K562 (cell line): ENCODE measurements around the gene LMX1B.

Source experiments
- EP300 ChIP-seq: IDR thresholded peaks from 2 replicates; pipeline ENCODE4 v1.6.1; 2012; ENCODE audit warnings: low read length, improper control_type of control experiment
- MAZ ChIP-seq, 2 experiments: fragments of 450-650 bp in 1 of 2; sonication (generic) in 1 of 2; formaldehyde crosslinking; IDR thresholded peaks in 1 of 2; conservative IDR thresholded peaks in 1 of 2; 2 replicates each; pipeline versions ENCODE4 v1.4.0 to v1.5.0; 2020; ENCODE audit warnings: mild to moderate bottlenecking in 1 of 2, missing genetic modification reagents in 1 of 2
- MTF1 ChIP-seq: fragments of 250-450 bp; sonication (Bioruptor Pico); IDR thresholded peaks from 2 replicates; pipeline ENCODE4 v1.9.0; 2021; ENCODE audit warnings: moderate library complexity, mild to moderate bottlenecking, inconsistent platforms, borderline replicate concordance
- PHF8 ChIP-seq: fragments of 200-600 bp; sonication (generic); IDR thresholded peaks from 2 replicates; pipeline ENCODE4 v1.6.1; 2012; ENCODE audit warnings: mixed run types, mild to moderate bottlenecking, inconsistent platforms, low read length, moderate library complexity, borderline replicate concordance
- RBM39 ChIP-seq: fragments of 200-400 bp; formaldehyde crosslinking; optimal IDR thresholded peaks from 2 replicates; pipeline ENCODE3; 2018; ENCODE audit warnings: low read depth, low read length
- TAF1 ChIP-seq: IDR thresholded peaks from 2 replicates; pipeline ENCODE4 v1.6.1; 2011; ENCODE audit warnings: mild to moderate bottlenecking, low read length, moderate library complexity; ENCODE audit not compliant: insufficient read depth, control insufficient read depth, severe bottlenecking; ENCODE audit errors: extremely low read depth
- ZNF274 ChIP-seq: IDR thresholded peaks from 2 replicates; pipeline ENCODE4 v1.6.1; 2011; ENCODE audit warnings: low read depth, mild to moderate bottlenecking, low read length, moderate library complexity, borderline replicate concordance
- TF ChIP-seq, protein P1 (sequence below), 2 experiments: IDR thresholded peaks; 2 replicates each; pipeline ENCODE4 v1.6.1; 2012; ENCODE audit warnings: improper control_type of control experiment in 2 of 2, low read depth in 2 of 2, low read length in 2 of 2, borderline replicate concordance in 1 of 2
- TF ChIP-seq, protein P2 (sequence below): sonication (generic); formaldehyde crosslinking; IDR thresholded peaks from 2 replicates; pipeline ENCODE4 v1.9.0; 2022; ENCODE audit warnings: mild to moderate bottlenecking, missing genetic modification reagents
- TF ChIP-seq, protein P3 (sequence below), 2 experiments: fragments of 450-650 bp; formaldehyde crosslinking in 1 of 2; IDR thresholded peaks; 2 replicates each; pipeline versions ENCODE4 v1.4.0 to v1.6.1; 2014 to 2020; ENCODE audit warnings: mild to moderate bottlenecking in 2 of 2, borderline replicate concordance in 1 of 2, low read depth in 1 of 2
- TF ChIP-seq, protein P4 (sequence below), 3 experiments: IDR thresholded peaks in 2 of 3; conservative IDR thresholded peaks in 1 of 3; 2 replicates each; pipeline ENCODE4 v1.5.1; 2011 to 2012; ENCODE audit warnings: low read length in 3 of 3, mild to moderate bottlenecking in 3 of 3, control low read depth in 2 of 3, improper control_type of control experiment in 1 of 3, inconsistent platforms in 1 of 3, low read depth in 1 of 3, mixed read lengths in 1 of 3, moderate library complexity in 1 of 3; ENCODE audit not compliant: insufficient read depth in 2 of 3
- TF ChIP-seq, protein P5 (sequence below): fragments of 450-650 bp; IDR thresholded peaks from 2 replicates; pipeline ENCODE4 v1.6.1; 2016; ENCODE audit warnings: antibody characterized with exemption

DNA sequence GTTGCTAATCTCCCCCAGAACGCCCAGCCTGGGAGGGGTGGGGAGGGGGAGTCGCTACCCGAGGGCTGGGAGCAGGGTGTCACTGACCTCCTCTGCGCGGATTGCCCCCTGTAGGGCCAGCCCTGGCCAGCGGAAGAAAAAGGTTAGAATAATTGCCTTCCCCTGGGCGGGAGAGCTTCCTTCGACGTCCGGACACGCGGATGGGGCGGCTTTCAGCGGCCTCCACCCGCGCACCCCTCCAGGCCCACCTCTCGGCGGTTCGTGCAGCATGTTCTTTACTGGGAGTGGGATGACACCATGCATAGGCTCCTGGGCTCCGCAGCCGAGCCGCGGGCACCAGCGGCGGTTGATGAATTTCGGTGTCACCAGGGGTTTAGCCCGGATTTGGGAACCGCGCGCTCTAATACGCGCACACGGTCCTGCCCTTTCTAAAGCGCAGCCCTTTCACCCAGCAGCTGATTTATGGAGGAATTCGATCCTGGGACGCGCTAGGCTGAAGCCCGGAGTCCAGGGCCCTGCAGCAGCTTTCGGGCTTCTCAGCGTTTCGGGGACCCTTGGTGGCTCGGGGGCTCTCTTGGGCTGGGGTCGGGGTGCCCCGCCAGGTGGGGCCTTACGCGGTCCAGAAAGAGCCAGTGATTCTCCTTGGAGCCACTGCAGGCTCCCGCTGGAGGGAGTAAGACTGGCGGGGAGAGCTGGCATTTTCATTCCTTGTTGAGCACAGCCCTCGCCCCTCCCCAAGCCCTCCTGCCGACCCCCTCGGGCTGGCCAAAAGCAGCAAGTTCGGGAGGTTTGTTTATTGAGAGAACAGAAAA, 10.1 kb downstream of the LMX1B start:
- TF ChIP-seq, protein P1, sequence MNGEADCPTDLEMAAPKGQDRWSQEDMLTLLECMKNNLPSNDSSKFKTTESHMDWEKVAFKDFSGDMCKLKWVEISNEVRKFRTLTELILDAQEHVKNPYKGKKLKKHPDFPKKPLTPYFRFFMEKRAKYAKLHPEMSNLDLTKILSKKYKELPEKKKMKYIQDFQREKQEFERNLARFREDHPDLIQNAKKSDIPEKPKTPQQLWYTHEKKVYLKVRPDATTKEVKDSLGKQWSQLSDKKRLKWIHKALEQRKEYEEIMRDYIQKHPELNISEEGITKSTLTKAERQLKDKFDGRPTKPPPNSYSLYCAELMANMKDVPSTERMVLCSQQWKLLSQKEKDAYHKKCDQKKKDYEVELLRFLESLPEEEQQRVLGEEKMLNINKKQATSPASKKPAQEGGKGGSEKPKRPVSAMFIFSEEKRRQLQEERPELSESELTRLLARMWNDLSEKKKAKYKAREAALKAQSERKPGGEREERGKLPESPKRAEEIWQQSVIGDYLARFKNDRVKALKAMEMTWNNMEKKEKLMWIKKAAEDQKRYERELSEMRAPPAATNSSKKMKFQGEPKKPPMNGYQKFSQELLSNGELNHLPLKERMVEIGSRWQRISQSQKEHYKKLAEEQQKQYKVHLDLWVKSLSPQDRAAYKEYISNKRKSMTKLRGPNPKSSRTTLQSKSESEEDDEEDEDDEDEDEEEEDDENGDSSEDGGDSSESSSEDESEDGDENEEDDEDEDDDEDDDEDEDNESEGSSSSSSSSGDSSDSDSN (IDR thresholded peaks at IDR 0.05; ENCODE audit: borderline replicate concordance in 1 of 2, low read depth in 2 of 2, low read length in 2 of 2), result no peak
- TF ChIP-seq TAF1 (no peak), ZNF274 (no peak), PHF8 (no peak), MAZ (CRISPR knock-in tag; conservative IDR thresholded peaks at IDR 0.05 in 1 of 2, IDR thresholded peaks at IDR 0.05 in 1 of 2) (no peak), RBM39 (no peak), MTF1 (CRISPR knock-in tag) (no peak), EP300 (no peak)
- TF ChIP-seq, protein P2, sequence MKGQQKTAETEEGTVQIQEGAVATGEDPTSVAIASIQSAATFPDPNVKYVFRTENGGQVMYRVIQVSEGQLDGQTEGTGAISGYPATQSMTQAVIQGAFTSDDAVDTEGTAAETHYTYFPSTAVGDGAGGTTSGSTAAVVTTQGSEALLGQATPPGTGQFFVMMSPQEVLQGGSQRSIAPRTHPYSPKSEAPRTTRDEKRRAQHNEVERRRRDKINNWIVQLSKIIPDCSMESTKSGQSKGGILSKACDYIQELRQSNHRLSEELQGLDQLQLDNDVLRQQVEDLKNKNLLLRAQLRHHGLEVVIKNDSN (CRISPR knock-in tag), result no peak
- TF ChIP-seq, protein P3, sequence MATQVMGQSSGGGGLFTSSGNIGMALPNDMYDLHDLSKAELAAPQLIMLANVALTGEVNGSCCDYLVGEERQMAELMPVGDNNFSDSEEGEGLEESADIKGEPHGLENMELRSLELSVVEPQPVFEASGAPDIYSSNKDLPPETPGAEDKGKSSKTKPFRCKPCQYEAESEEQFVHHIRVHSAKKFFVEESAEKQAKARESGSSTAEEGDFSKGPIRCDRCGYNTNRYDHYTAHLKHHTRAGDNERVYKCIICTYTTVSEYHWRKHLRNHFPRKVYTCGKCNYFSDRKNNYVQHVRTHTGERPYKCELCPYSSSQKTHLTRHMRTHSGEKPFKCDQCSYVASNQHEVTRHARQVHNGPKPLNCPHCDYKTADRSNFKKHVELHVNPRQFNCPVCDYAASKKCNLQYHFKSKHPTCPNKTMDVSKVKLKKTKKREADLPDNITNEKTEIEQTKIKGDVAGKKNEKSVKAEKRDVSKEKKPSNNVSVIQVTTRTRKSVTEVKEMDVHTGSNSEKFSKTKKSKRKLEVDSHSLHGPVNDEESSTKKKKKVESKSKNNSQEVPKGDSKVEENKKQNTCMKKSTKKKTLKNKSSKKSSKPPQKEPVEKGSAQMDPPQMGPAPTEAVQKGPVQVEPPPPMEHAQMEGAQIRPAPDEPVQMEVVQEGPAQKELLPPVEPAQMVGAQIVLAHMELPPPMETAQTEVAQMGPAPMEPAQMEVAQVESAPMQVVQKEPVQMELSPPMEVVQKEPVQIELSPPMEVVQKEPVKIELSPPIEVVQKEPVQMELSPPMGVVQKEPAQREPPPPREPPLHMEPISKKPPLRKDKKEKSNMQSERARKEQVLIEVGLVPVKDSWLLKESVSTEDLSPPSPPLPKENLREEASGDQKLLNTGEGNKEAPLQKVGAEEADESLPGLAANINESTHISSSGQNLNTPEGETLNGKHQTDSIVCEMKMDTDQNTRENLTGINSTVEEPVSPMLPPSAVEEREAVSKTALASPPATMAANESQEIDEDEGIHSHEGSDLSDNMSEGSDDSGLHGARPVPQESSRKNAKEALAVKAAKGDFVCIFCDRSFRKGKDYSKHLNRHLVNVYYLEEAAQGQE (IDR thresholded peaks at IDR 0.05; ENCODE audit: borderline replicate concordance), result no peak
- TF ChIP-seq, protein P3 (CRISPR knock-in tag; IDR thresholded peaks at IDR 0.05; ENCODE audit: low read depth), result no peak
- TF ChIP-seq, protein P4, sequence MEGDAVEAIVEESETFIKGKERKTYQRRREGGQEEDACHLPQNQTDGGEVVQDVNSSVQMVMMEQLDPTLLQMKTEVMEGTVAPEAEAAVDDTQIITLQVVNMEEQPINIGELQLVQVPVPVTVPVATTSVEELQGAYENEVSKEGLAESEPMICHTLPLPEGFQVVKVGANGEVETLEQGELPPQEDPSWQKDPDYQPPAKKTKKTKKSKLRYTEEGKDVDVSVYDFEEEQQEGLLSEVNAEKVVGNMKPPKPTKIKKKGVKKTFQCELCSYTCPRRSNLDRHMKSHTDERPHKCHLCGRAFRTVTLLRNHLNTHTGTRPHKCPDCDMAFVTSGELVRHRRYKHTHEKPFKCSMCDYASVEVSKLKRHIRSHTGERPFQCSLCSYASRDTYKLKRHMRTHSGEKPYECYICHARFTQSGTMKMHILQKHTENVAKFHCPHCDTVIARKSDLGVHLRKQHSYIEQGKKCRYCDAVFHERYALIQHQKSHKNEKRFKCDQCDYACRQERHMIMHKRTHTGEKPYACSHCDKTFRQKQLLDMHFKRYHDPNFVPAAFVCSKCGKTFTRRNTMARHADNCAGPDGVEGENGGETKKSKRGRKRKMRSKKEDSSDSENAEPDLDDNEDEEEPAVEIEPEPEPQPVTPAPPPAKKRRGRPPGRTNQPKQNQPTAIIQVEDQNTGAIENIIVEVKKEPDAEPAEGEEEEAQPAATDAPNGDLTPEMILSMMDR (IDR thresholded peaks at IDR 0.05 in 2 of 3, conservative IDR thresholded peaks at IDR 0.05 in 1 of 3; ENCODE audit: insufficient read depth in 2 of 3, low read depth in 1 of 3, low read length in 3 of 3), result no peak
- TF ChIP-seq, protein P5, sequence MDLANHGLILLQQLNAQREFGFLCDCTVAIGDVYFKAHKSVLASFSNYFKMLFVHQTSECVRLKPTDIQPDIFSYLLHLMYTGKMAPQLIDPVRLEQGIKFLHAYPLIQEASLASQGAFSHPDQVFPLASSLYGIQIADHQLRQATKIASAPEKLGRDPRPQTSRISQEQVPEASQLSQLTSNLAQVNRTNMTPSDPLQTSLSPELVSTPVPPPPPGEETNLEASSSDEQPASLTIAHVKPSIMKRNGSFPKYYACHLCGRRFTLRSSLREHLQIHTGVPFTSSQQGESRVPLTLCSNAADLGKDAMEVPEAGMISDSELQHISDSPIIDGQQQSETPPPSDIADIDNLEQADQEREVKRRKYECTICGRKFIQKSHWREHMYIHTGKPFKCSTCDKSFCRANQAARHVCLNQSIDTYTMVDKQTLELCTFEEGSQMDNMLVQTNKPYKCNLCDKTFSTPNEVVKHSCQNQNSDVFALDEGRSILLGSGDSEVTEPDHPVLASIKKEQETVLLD, result no peak
